Keratinocyte (primary cell): ENCODE data around the gene MIGA1.

Source experiments
- CTCF ChIP-seq, 3 experiments: IDR thresholded peaks in 1 of 3; conservative IDR thresholded peaks in 1 of 3; optimal IDR thresholded peaks in 1 of 3; 2 replicates in 2 of 3; 3 replicates in 1 of 3; pipeline versions ENCODE3 to v1.5.1; 2011; ENCODE audit warnings: low read length in 3 of 3, mild to moderate bottlenecking in 3 of 3, moderate library complexity in 2 of 3, control low read depth in 1 of 3, inconsistent platforms in 1 of 3; ENCODE audit not compliant: insufficient read depth in 2 of 3; ENCODE audit errors: extremely low read depth in 1 of 3
- EZH2 ChIP-seq: IDR thresholded peaks from one replicate; pipeline ENCODE4 v1.6.1; 2012; ENCODE audit warnings: inconsistent platforms, mild to moderate bottlenecking, low read length, moderate library complexity

GRCh38 chr1:77783141-77783540 is 3.7 kb downstream of the MIGA1 start:
- no peak for TF ChIP-seq CTCF (optimal IDR thresholded peaks at IDR 0.05 in 1 of 3, IDR thresholded peaks at IDR 0.05 in 1 of 3, conservative IDR thresholded peaks at IDR 0.05 in 1 of 3; ENCODE audit: extremely low read depth in 1 of 3, insufficient read depth in 2 of 3, low read length in 3 of 3)
- TF ChIP-seq EZH2: no peak
